NCI-H69 (cell line): ENCODE data around the gene ZNF582.
"Not testable (repeated sequence)": the region's sequence is repeated elsewhere in the genome, so short reads cannot be mapped to it uniquely, and the experiment has no call there.

Source experiments
- DNase-seq: peaks from one replicate; lab custom pipeline; 2025; lab: John Stamatoyannopoulos, UW

Gene ZNF582

GRCh38 chr19:56351208-56351607, 42.1 kb downstream of the ZNF582 start:
- no peak for DNase-seq

- DNase-seq = peak; percentile 61
Observed at GRCh38 chr19:56350416-56351045, 42.8 kb downstream of the ZNF582 start.

- peak; percentile 55 for DNase-seq
Observed at GRCh38 chr19:56348289-56348877, 45.0 kb downstream of the ZNF582 start.

- no peak for DNase-seq
Observed at GRCh38 chr19:56347163-56347778, 46.1 kb downstream of the ZNF582 start.

GRCh38 chr19:56341948-56342347, 51.4 kb downstream of the ZNF582 start:
- DNase-seq = peak; percentile 3

DNA sequence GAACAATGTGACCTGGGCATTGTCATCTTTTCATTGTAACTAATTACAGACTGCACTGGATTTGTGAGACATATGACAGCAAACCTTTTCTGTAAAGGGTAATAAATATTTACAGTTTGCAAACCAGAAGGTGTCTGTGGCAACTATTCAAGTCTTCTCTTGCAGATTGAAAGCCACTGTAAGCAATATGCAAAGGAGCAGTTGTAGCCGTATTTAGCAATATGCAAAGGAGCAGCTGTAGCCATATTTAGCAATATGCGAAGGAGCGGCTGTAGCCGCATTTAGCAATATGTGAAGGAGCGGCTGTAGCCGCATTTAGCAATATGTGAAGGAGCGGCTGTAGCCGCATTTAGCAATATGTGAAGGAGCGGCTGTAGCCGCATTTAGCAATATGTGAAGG, 54.3 kb downstream of the ZNF582 start:
- peak; percentile 24 for DNase-seq

GRCh38 chr19:56337077-56337476, 56.3 kb downstream of the ZNF582 start:
- DNase-seq = not testable (repeated sequence)

DNA sequence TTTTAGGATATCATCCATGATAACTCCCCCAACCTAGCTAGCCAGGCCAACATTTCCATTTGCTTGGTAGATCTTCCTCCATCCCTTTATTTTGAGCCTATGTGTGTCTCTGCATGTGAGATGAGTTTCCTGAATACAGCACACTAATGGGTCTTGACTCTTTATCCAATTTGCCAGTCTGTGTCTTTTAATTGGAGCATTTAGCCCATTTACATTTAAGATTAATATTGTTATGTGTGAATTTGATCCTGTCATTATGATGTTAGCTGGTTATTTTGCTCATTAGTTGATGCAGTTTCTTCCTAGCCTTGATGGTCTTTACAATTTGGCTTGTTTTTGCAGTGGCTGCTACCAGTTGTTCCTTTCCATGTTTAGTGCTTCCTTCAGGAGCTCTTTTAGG, 58.0 kb downstream of the ZNF582 start:
- not testable (repeated sequence) for DNase-seq

GRCh38 chr19:56333506-56333905, 59.8 kb downstream of the ZNF582 start:
- peak; percentile 58 for DNase-seq
